ENCODE results near the gene SLC19A1. TPM values are rescaled to one million over a fixed set of nuclear protein-coding genes. Genes with fewer than 3 reads are reported as not detected.

The SLC19A1 gene
- total RNA-seq, 1 experiment from 2014 or later: 17.9 TPM

DNA sequence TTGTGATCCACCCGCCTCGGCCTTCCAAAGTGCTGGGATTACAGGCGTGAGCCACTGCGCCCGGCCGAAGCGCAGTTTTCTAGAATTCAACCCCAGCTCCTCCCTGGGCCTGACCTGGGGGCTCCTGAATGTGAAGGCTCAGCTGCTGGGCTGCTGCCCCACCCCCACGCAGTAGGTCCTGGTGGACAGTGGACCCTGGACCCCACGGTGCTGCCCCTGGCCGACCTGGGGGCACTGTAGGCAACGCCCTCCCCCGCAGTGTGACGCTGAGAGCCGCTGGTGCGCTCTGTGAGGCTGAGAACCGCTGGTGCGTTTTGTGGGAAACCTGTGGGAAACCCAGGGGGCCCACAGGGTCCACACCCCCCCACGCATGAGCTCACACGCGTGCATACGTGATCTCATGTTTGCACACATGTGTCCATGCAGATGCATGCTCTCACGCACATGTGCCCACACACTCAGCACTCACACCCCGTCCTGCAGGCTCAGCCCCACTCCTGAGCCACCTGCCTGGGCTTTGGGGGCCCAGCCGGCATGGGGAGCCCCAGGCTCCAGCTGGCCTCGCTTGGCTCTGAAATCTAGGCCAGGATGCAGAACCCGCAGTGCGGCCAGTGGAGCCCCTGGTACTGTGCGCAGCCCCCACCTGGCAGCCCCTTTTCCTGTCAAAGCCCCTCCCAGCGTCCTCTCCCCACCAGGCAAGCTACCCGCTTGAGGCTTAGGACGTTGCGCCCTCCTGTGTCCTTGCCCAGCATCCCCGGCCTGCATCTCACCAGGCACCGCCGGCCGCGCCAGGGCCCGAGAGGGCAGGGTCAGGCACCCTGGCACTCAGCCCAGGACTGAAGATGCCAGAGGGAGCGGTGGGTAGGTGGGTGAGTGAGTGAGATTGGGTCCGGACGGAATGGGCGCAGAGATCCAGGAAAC is 69.5 kb downstream of the SLC19A1 start:
- Histone ChIP-seq H3K4me3 (ENCODE audit: insufficient read depth, low read depth, low read length) (no peak overlapping the region), H3K27me3 (ENCODE audit: control insufficient read depth, insufficient read depth, low read length) (no peaks in the 10 kb centered on the region), H3K36me3 (replicated peaks; ENCODE audit: control insufficient read depth, insufficient read depth, low read length) (peaks cover 13% of the 10 kb centered on the region)
- DNase-seq: no peak

DNA sequence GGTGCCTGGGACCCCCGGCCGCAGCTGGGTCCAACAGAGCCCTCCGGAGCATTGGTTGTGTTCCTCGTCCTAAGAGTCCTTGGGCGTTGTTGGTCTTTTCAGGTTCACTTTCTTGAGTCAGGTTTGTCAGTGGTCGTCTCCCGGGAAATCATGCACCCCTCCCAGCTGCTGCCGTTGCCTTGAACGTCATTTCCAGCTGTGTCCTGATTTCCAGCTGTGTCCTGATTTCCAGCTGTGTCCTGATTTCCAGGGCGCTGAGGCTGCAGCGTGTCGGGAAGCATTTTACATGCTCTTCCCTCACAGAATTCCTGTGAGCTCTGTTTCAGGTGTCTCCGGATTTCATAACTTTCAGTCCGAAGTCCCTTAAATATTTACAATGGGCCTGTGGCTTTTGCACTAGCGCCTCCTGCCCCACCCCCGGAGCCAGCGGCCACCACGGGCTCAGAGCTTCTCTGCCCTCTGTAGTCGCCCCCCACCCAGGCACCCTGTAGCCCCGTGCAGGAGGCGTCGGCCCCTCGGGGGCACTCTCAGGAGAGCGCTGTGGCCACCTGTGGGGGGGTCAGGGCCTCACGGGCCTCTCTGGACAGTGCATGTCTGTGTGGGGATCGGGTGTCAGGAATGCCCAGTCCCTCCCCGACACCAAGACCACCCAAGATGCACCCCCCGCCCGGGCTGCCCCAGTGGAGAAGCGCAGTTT is 70.6 kb downstream of the SLC19A1 start:
- Histone ChIP-seq H3K27me3 (ENCODE audit: control insufficient read depth, insufficient read depth, low read length) (no peaks in the 10 kb centered on the region), H3K4me3 (ENCODE audit: insufficient read depth, low read depth, low read length) (no peak overlapping the region), H3K36me3 (replicated peaks; ENCODE audit: control insufficient read depth, insufficient read depth, low read length) (peaks cover 13% of the 10 kb centered on the region)
- no peak for DNase-seq

DNA sequence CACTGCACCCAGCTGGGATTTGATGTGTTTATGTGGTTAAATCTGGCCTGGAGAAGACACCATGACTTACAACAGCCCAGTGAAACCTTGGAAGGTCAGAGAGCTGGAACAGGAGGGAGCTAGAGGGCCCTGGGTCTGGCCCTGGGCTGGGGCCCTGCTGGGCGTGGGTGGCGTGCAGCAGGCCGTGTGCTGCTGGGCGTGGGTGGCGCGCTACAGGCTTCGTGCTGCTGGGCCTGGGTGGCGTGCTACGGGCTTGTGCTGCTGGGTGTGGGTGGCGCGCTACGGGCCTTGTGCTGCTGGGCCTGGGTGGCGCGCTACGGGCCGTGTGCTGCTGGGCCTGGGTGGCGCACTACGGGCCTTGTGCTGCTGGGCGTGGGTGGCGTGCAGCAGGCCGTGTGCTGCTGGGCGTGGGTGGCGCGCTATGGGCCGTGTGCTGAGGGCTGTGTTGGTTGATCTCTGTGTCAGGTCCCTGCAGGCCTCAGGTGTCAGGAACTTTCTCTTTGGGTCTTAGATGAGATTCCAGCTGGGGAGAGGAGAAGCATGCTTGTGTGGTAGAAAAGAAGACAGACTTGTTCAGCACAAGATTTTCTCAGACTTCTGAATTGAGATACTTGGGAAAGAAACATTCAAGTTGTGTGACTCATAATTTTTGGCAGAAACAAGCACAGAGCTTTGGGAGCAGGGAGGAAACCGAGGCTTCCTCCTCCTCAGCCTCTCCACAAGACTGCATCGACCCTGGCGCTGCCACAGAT is 71.3 kb downstream of the SLC19A1 start:
- Histone ChIP-seq H3K36me3 (replicated peaks; ENCODE audit: control insufficient read depth, insufficient read depth, low read length) (peaks cover 10% of the 10 kb centered on the region), H3K27me3 (ENCODE audit: control insufficient read depth, insufficient read depth, low read length) (no peaks in the 10 kb centered on the region), H3K4me3 (ENCODE audit: insufficient read depth, low read depth, low read length) (no peak overlapping the region)
- DNase-seq: no peak

DNA sequence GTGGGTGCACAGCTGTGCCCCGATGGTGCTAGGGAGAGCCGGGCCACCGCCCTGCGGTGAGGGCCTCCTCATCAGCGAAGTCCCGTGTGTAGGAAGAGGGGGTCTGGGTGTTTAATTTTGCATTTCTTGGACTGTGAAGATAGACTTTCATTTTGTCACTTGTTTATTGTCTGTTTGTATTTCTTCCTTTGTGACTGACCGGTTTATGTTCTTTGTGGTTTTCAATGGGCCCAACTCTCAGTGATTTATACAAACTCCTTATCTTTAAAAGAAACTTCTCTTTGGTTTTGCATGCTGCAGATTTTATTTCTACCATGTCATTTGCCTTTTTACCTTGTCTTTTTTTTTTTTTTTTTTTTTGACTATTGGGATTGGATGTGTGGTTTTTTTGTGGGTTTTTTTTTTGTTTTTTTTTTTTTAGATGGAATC is 72.1 kb downstream of the SLC19A1 start:
- Histone ChIP-seq H3K36me3 (replicated peaks; ENCODE audit: control insufficient read depth, insufficient read depth, low read length) (peaks cover 8% of the 10 kb centered on the region), H3K4me3 (ENCODE audit: insufficient read depth, low read depth, low read length) (no peak overlapping the region), H3K27me3 (ENCODE audit: control insufficient read depth, insufficient read depth, low read length) (no peaks in the 10 kb centered on the region)
- DNase-seq: no peak

DNA sequence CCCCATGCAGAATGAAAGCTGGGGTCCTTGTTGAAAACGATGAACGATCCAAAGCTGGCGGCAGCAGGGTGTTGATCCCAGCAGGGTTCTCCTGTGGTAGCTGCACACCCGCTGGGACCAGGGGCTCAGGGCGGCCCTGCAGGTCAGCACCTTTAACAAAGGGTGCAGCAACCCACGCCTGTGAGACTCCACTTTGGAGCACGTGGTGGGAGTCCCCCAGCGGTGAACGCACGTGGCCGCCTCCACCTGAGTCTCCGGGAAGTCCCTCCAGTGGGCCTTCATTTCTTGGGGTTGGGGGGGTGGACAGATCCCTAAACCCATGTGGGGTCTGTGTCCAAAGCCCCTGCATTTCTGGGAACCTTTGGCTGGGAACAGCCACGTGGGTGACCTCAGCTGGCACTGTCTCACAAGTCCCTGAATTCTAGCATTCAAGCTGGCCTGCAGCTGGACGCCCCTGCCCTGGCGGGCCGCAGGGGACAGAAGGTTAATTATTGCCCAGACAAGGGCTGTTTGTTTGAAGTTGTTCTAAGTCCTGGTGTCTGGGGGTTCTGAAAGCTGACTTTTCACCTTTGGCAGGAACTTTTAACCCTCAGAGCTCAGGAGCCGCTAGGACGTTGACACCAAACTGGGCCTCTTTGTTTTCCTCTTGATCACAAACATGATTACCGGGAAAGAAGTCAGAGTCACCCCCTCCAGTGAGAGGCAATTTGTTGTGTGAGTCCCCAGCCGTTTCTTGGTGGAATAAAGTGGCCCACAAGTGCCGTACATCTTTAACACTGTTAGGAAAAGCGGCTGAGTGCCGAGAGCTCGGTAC is 72.8 kb downstream of the SLC19A1 start:
- Histone ChIP-seq H3K4me3 (ENCODE audit: insufficient read depth, low read depth, low read length) (no peak overlapping the region), H3K27me3 (ENCODE audit: control insufficient read depth, insufficient read depth, low read length) (no peaks in the 10 kb centered on the region), H3K36me3 (replicated peaks; ENCODE audit: control insufficient read depth, insufficient read depth, low read length) (peaks cover 6% of the 10 kb centered on the region)
- DNase-seq: no peak

DNA sequence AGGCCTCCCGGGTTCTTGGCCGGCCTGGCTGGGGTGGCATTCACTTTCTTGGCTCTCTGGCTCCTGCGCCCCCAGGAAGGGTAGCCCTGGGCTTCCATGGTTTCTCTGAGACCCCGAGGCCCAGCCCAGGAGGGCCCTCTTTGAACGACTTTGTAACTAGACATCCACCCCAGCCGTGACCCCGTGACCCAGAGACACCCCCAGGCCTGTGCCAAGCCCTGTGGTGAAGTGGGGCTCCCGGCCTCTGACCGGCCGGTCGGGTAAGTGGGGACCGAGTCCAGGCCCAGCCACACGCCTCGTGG is 73.3 kb downstream of the SLC19A1 start:
- DNase-seq: no peak
- Histone ChIP-seq H3K4me3 (ENCODE audit: insufficient read depth, low read depth, low read length) (no peak overlapping the region), H3K27me3 (ENCODE audit: control insufficient read depth, insufficient read depth, low read length) (no peaks in the 10 kb centered on the region), H3K36me3 (replicated peaks; ENCODE audit: control insufficient read depth, insufficient read depth, low read length) (peaks cover 4% of the 10 kb centered on the region)

DNA sequence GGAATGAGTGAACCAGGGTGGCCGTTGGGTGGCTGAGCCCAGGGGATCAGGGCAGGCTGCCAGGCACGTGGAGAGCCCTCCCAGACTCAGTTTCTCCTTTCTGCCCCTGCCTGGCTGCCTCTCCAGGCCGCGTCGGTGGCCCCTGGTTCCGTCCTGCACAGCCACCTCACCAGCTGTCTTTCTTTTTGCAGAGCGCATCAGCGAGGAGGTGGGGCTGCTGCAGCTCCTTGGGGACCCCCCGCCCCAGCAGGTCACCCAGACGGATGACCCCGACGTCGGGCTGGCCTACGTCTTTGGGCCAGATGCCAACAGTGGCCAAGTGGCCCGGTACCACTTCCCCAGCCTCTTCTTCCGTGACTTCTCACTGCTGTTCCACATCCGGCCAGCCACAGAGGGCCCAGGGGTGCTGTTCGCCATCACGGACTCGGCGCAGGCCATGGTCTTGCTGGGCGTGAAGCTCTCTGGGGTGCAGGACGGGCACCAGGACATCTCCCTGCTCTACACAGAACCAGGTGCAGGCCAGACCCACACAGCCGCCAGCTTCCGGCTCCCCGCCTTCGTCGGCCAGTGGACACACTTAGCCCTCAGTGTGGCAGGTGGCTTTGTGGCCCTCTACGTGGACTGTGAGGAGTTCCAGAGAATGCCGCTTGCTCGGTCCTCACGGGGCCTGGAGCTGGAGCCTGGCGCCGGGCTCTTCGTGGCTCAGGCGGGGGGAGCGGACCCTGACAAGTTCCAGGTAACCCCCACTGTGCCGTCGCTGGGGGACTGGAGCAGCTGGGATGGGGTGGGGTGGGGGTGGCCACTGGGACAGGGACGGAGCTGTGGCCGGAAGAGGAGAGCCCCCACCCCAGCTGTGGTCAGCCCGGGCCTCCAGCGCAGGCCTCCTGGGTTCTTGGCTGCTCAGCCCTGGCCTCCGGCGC is 73.9 kb downstream of the SLC19A1 start:
- Histone ChIP-seq H3K36me3 (replicated peaks; ENCODE audit: control insufficient read depth, insufficient read depth, low read length) (peaks cover 2% of the 10 kb centered on the region; the same call in 1 of the 2 replicates), H3K27me3 (ENCODE audit: control insufficient read depth, insufficient read depth, low read length) (no peaks in the 10 kb centered on the region), H3K4me3 (ENCODE audit: insufficient read depth, low read depth, low read length) (no peak overlapping the region)
- no peak for DNase-seq

DNA sequence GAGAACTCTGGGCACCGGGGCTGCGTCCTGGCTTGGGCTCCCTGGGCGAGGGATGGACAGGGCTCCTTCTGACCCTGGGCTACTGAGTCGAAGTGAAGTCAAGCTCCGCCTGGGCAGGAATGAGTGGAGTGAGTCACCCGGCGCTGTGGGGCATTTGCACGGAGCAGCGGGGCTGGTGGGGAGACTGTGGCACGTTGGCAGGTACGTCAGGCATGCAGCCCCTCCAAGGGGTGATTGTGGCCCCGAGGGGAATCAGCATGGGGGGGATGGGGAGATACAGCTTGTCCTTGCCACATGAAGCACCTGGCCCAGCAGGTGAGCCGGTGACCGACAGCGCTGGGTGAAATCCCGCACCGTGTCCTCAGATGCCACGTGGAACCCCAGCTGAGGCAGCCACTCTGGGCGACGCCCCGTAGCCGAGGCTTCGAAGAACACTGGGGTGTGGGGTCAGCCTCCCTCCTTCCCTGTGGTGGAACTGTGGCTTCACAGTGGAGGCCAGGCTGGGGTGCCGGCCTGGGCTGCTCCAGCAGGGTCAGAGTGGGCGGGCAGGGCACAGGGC is 74.9 kb downstream of the SLC19A1 start:
- no peaks in the 10 kb centered on the region for H3K27me3 ChIP-seq (ENCODE audit: control insufficient read depth, insufficient read depth, low read length)
- peaks cover 2% of the 10 kb centered on the region; the same call in 1 of the 2 replicates for H3K36me3 ChIP-seq (replicated peaks; ENCODE audit: control insufficient read depth, insufficient read depth, low read length)
- DNase-seq: no peak
- H3K4me3 ChIP-seq (ENCODE audit: insufficient read depth, low read depth, low read length): no peak overlapping the region

DNA sequence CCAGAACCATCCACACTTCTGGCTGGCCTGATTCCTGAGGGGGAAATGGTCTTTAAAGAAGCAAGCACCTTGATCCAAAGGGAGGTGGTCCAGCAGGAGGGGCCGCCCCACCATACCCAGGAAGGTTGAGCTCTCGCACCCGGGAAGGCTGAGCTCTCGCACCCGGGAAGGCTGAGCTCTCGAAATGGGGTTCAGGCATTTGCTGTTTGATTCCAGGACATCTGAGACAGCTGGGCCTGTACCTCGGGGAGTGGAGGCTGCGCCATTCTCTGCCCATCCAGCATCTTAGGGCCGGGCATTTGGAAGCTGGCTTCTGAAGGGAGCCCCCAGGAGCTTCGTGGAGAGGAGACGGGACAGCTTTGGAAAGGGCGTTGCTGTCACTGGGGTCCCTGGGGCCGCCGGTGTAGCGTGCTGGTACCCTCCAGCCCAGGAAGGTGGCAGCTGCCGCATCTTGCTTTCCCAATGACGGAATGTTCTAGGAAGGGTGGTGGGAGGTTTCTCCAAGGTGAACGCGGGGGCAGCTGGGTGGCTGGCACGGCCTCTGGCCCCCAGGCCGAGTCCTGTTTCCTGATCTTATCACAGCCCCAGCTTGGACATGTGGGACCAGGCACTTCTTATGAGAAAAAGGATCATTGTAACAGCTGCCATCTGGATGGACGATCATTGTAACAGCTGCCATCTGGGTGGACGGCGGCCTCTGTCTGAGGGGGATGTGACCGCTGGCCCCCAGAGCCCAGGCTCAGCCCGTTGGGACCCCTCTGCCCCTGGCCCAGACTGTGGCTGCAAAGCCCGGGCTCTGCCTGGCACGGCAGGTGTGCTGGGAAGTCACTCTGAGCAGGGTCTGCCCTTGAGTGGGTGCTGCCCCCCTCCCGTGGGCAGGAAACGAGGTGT is 75.7 kb downstream of the SLC19A1 start:
- H3K36me3 ChIP-seq (replicated peaks; ENCODE audit: control insufficient read depth, insufficient read depth, low read length): peaks cover 2% of the 10 kb centered on the region; the same call in 1 of the 2 replicates
- H3K4me3 ChIP-seq (ENCODE audit: insufficient read depth, low read depth, low read length): no peak overlapping the region
- DNase-seq: no peak
- H3K27me3 ChIP-seq (ENCODE audit: control insufficient read depth, insufficient read depth, low read length): no peaks in the 10 kb centered on the region

DNA sequence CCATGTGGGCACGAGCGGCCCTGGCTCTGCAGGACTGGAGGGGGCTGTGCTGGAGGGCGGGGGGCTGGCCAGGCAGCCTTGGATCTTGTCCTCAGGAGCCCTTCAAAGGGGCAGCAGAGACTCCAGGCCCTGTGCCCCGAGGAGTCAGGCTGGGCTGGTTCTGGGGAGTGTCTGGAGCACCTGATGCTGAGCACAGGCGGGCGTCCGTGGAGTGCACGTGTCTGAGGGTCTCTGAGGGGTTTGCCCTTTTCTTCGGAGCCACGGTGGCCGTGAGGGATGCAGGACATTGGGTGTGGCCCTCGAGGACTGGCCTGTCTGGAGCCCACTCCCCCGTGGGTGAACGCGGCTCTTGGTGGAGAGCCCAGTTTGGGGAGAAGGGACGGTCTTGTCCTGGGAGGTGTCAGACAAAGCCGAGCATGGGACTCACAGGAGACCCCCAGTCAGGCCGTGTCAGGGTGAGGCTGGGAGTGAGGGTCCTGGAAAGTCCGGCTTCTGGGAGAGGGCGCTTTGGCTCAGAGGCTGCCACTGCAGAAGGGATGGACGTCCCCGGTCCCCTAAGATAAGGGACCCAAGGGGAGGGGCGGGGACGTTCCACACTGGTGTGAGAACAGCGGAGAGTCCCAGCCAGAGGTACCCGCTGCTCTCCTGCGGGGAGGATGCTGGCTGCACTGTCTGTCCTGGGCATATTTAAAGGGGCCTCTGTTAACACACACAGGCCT is 76.5 kb downstream of the SLC19A1 start:
- DNase-seq: no peak

DNA sequence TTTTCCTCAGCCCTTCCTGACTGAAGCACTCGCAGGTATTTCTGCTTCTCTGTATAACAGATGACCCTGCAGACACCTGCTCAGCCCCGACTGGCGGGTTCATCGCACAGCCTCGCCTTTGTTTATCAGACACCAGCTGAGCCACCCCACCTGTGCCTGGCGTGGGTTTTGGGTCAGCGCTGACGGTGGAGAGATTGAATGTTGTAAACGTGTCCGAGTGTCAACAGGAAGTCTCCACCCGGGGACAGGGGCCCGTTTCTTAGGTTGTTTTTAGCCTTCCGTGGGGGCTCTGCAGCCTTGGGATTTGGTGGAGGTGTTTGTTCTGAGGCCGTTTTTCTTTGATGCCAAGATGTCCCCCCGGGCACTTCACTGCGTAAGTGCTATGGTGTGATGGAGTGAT is 77.1 kb downstream of the SLC19A1 start:
- no peaks in the 10 kb centered on the region for H3K27me3 ChIP-seq (ENCODE audit: control insufficient read depth, insufficient read depth, low read length)
- H3K4me3 ChIP-seq (ENCODE audit: insufficient read depth, low read depth, low read length): no peak overlapping the region
- H3K36me3 ChIP-seq (replicated peaks; ENCODE audit: control insufficient read depth, insufficient read depth, low read length): peaks cover 2% of the 10 kb centered on the region; the same call in 1 of the 2 replicates
- DNase-seq: no peak

More for the DNA sequence above, 76.5 kb downstream of the SLC19A1 start:
- Histone ChIP-seq H3K4me3 (ENCODE audit: insufficient read depth, low read depth, low read length) (no peak overlapping the region), H3K27me3 (ENCODE audit: control insufficient read depth, insufficient read depth, low read length) (no peaks in the 10 kb centered on the region), H3K36me3 (replicated peaks; ENCODE audit: control insufficient read depth, insufficient read depth, low read length) (peaks cover 2% of the 10 kb centered on the region; the same call in 1 of the 2 replicates)

DNA sequence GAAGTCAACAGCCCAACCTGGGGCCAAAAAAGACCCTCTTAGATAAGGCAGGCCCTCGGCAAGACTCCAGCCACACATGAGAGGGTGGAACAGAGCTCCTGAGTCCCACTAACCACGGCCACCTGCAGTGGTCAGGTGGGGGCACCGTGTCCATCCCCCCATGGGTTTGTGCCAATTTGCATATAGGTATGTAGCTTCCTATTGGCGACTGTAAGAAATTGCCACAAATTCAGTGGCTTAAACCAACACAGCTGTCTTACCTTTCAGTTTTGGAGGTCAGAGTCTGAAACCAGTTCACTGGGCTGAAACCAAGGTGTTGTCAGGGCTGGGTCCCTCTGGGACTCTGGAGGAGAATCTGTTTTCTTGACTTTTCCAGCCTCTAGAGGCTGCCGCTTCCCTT is 77.9 kb downstream of the SLC19A1 start:
- no peaks in the 10 kb centered on the region for H3K27me3 ChIP-seq (ENCODE audit: control insufficient read depth, insufficient read depth, low read length)
- no peak overlapping the region for H3K4me3 ChIP-seq (ENCODE audit: insufficient read depth, low read depth, low read length)
- DNase-seq: no peak
- H3K36me3 ChIP-seq (replicated peaks; ENCODE audit: control insufficient read depth, insufficient read depth, low read length): no peaks in the 10 kb centered on the region; the same call in 1 of the 2 replicates

Measured in H7 (cell line).